H1 (cell line): ENCODE results near the gene RBM25.

Experiments used
- JUND ChIP-seq: IDR thresholded peaks from 2 replicates; pipeline ENCODE4 v1.6.1; 2011; ENCODE audit warnings: mild to moderate bottlenecking, improper control_type of control experiment, low read length
- NRF1 ChIP-seq: IDR thresholded peaks from 2 replicates; pipeline ENCODE4 v1.6.1; 2011; ENCODE audit warnings: mild to moderate bottlenecking, low read depth, low read length, improper control_type of control experiment
- POLR2A ChIP-seq, 2 experiments: IDR thresholded peaks; 1 replicate in 1 of 2; 2 replicates in 1 of 2; pipeline ENCODE4 v1.6.1; 2011; ENCODE audit warnings: low read depth in 2 of 2, low read length in 2 of 2, mild to moderate bottlenecking in 2 of 2; ENCODE audit errors: control extremely low read depth in 1 of 2
- POU5F1 ChIP-seq: IDR thresholded peaks from 2 replicates; pipeline ENCODE4 v1.6.1; 2011; ENCODE audit warnings: low read depth, mild to moderate bottlenecking, low read length, moderate library complexity
- SUZ12 ChIP-seq: fragments of 200-600 bp; sonication (generic); IDR thresholded peaks from 2 replicates; pipeline ENCODE4 v1.6.1; 2012; ENCODE audit warnings: mild to moderate bottlenecking, inconsistent platforms, low read length, moderate library complexity, mixed read lengths
- YY1 ChIP-seq: IDR thresholded peaks from 2 replicates; pipeline ENCODE4 v1.6.1; 2011; ENCODE audit warnings: low read depth, mild to moderate bottlenecking, low read length
- TF ChIP-seq, protein P1 (sequence below), 3 experiments: IDR thresholded peaks; 1 replicate in 2 of 3; 2 replicates in 1 of 3; pipeline versions ENCODE4 v1.5.1 to v1.6.1; 2011; ENCODE audit warnings: low read length in 3 of 3, mild to moderate bottlenecking in 3 of 3, inconsistent platforms in 2 of 3, low read depth in 1 of 3, moderate library complexity in 1 of 3; ENCODE audit not compliant: insufficient read depth in 1 of 3; ENCODE audit errors: control extremely low read depth in 1 of 3

DNA sequence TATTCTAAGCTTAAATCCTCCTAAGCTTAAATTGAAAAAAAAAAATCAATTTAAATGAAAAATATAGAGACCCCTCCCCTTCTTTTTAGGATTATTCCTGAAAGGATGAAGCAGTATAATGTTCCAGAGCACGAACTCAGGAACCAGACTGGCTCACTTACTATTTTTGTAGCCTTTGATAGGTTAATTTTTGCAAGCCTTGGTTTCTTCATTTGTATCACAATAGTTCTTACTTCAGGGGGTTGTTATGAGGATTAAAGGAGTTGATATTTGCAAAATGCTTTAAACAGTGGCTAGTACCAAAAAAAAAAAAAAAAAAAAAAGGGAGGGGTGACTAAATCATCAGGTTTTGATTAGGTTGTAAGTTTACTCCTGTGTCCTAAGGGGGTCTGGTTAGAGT lies 3.1 kb upstream of the RBM25 start:
- TF ChIP-seq JUND (no peak), POLR2A (IDR thresholded peaks at IDR 0.05; ENCODE audit: control extremely low read depth in 1 of 2, low read depth in 2 of 2, low read length in 2 of 2) (no peak), YY1 (no peak), SUZ12 (no peak), POU5F1 (no peak), NRF1 (no peak)
- TF ChIP-seq, protein P1, sequence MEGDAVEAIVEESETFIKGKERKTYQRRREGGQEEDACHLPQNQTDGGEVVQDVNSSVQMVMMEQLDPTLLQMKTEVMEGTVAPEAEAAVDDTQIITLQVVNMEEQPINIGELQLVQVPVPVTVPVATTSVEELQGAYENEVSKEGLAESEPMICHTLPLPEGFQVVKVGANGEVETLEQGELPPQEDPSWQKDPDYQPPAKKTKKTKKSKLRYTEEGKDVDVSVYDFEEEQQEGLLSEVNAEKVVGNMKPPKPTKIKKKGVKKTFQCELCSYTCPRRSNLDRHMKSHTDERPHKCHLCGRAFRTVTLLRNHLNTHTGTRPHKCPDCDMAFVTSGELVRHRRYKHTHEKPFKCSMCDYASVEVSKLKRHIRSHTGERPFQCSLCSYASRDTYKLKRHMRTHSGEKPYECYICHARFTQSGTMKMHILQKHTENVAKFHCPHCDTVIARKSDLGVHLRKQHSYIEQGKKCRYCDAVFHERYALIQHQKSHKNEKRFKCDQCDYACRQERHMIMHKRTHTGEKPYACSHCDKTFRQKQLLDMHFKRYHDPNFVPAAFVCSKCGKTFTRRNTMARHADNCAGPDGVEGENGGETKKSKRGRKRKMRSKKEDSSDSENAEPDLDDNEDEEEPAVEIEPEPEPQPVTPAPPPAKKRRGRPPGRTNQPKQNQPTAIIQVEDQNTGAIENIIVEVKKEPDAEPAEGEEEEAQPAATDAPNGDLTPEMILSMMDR (IDR thresholded peaks at IDR 0.05; ENCODE audit: control extremely low read depth in 1 of 3, insufficient read depth in 1 of 3, low read depth in 1 of 3, low read length in 3 of 3) = no peak
